Effector memory CD4-positive, alpha-beta T cell (primary cell): ENCODE measurements around the gene RFX1.
"Not testable (repeated sequence)": the region's sequence is repeated elsewhere in the genome, so short reads cannot be mapped to it uniquely, and the experiment has no call there.

Source experiments
- DNase-seq, 3 donors: peaks; one replicate each; pipeline ENCODE4 v3.0.0-alpha.2; 2020
- H3K27ac ChIP-seq: 2 replicates; pipeline ENCODE4 v1.7.0; 2013; ENCODE audit warnings: mild to moderate bottlenecking, low read length, moderate library complexity; ENCODE audit not compliant: insufficient read depth, poor library complexity, severe bottlenecking
- H3K27me3 ChIP-seq: replicated peaks from 2 replicates; pipeline ENCODE4 v1.7.0; 2013; ENCODE audit warnings: mild to moderate bottlenecking, low read length; ENCODE audit not compliant: insufficient read depth, control insufficient read depth, poor library complexity, severe bottlenecking
- H3K36me3 ChIP-seq: 2 replicates; pipeline ENCODE4 v1.7.0; 2013; ENCODE audit warnings: mild to moderate bottlenecking, low read length, moderate library complexity; ENCODE audit not compliant: control insufficient read depth, insufficient read depth
- H3K4me1 ChIP-seq: 2 replicates; pipeline ENCODE4 v1.7.0; 2013; ENCODE audit warnings: low read length, mild to moderate bottlenecking; ENCODE audit not compliant: control insufficient read depth, insufficient read depth, poor library complexity, severe bottlenecking
- H3K4me3 ChIP-seq: 2 replicates; pipeline ENCODE4 v1.7.0; 2013; ENCODE audit warnings: low read length, low read depth, mild to moderate bottlenecking; ENCODE audit not compliant: insufficient read depth, poor library complexity, severe bottlenecking
- H3K9me3 ChIP-seq: 2 replicates; pipeline ENCODE4 v1.7.0; 2013; ENCODE audit warnings: mild to moderate bottlenecking, low read length, moderate library complexity; ENCODE audit not compliant: control insufficient read depth

Gene RFX1

DNA sequence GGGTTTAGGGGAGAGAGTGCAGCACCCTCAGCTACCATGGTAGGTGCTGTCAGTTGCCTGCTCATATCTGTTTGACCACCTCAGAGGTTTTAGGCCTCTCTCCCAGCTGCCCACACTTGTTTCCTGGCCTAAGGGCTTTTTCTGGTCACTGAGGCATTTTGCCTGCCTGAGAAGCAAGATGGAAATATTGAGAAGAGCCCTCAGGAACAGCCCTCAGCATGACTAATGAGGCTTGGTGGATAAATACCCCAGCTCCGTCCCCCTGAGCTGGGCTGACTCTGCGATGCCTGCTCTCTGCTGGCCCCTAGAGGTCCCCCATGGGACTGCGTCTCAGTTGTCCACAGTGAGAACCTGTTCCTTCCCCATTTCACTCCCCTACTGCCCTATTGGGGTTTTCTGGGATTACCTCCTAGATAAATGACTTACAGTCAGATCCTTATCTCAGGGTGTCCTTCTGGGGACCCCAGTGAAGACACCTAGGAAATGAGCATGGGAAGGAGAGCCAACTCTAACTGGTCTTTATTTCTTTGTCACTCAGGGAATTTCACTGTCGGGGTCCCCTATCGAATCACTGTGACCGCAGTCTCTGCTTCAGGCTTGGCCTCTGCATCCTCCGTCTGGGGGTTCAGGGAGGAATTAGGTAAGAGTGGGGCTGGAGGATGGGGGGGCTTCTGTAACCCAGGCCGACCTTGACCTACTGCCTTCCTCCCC, 42.5 kb upstream of the RFX1 start:
- Histone ChIP-seq H3K4me3 (no peak overlapping the region), H3K27ac (peak overlapping the region; percentile 5), H3K36me3 (peaks cover 71% of the 10 kb centered on the region), H3K9me3 (no peaks in the 10 kb centered on the region), H3K4me1 (no peaks in the 10 kb centered on the region), H3K27me3 (no peaks in the 10 kb centered on the region)
- DNase-seq: peak; percentile 49 to 57 (median 52)

DNA sequence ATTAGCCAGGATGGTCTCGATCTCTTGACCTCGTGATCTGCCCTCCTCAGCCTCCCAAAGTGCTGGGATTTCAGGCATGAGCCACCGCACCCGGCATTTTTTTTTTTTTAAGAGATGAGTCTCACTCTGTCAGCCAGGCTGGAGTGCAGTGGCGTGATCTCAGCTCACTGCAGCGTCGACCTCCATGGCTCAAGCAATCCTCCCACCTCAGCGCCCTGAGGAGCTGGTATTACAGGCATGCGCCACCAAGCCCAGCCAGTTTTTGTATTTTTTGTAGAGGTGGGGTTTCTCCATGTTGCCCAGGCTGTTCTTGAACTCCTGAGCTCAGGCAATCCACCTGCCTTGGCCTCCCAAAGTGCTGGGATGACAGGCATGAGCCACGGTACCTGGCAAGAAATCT, 41.7 kb upstream of the RFX1 start:
- not testable (repeated sequence) for H3K4me1 ChIP-seq, DNase-seq, H3K9me3 ChIP-seq, H3K4me3 ChIP-seq, H3K27ac ChIP-seq, H3K27me3 ChIP-seq
- peaks cover 70% of the 10 kb centered on the region for H3K36me3 ChIP-seq

DNA sequence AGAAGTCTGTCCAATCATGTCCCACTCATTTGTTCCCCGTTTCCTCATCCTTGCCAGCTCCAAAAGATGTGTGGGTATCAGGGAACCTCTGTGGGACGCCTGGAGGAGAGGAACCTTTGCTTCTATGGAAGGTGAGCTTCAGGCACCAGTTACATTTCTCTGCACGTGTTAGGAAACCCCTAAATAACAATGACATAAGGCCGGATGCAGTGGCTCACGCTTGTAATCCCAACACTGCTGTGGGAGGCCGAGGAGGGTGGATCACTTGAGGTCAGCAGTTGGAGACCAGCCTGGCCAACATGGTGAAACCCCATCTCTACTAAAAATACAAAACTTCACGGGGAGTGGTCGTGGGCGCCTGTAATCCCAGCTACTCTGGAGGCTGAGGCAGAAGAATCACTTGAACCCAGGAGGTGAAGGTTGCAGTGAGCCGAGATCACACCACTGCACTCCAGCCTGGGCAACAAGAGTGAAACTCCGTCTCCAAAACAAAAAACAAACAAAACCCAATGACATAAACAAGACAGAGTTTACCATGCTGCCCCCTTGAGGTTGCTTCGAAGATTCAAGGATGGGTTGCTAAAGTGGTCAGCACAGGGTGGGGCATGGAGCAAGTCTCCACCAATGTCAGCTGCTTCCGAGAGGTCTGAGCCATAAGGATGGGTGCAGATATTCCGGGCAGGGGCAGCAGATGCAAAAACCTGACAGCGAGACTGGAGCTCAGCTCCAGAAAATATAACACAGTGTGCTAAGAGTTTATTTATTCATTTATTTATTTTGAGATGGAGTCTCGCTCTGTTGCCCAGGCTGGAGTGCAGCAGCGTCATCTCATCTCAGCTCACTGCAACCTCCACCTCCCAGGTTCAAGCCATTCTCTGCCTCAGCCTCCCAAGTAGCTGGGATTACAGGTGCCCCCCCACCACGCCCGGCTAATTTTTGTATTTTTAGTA, 36.8 kb upstream of the RFX1 start:
- not testable (repeated sequence) for H3K9me3 ChIP-seq, H3K4me3 ChIP-seq, H3K4me1 ChIP-seq, H3K27me3 ChIP-seq
- Histone ChIP-seq H3K36me3 (peaks cover 69% of the 10 kb centered on the region), H3K27ac (peak overlapping the region; percentile 62)
- DNase-seq: peak in 1 of 3 donors; percentile 29

DNA sequence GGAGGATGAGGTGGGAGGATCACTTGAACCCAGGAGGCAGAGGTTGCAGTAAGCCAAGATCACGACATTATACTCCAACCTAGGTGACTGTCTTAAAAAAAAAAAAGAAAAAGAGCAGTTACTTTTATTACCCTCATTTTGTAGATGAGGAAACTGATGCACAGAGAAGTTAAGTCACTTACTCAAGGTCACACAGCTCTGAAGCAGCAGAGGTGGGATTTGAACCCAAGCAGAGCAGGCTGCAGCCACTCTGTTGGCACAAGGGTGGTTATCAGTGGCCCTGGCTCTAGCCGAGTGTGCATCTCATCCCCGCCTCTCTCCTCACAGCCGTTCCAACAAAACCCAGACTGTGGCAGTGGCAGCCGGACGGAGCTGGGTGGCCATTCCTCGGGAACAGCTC, 33.1 kb upstream of the RFX1 start:
- Histone ChIP-seq H3K4me3 (no peak overlapping the region), H3K27ac (no peak overlapping the region), H3K9me3 (no peaks in the 10 kb centered on the region), H3K4me1 (peaks cover 3% of the 10 kb centered on the region), H3K27me3 (no peaks in the 10 kb centered on the region), H3K36me3 (peaks cover 60% of the 10 kb centered on the region)
- DNase-seq: no peak

DNA sequence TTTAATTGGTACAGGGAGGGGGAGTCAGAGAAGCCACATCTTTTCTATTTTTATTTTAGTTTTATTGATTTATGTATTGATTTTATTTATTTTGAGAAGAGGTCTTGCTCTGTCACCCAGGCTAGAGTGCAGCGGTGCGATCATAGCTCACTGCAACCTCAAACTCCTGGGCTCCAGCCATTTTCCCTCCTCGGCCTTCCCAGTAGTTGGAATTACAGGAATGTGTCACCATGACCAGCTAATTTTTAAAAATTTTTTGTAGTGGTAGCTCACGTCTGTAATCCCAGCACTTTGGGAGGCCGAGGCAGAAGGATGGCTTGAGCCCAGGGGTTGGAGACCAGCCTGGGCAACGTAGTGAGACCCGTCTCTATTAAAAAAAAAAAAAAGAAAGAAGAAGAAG, 29.6 kb upstream of the RFX1 start:
- no peak overlapping the region for H3K27ac ChIP-seq
- H3K4me3 ChIP-seq: no peak overlapping the region
- H3K4me1 ChIP-seq: peaks cover 13% of the 10 kb centered on the region
- H3K36me3 ChIP-seq: peaks cover 36% of the 10 kb centered on the region
- no peaks in the 10 kb centered on the region for H3K9me3 ChIP-seq
- H3K27me3 ChIP-seq: no peaks in the 10 kb centered on the region
- DNase-seq: no peak

DNA sequence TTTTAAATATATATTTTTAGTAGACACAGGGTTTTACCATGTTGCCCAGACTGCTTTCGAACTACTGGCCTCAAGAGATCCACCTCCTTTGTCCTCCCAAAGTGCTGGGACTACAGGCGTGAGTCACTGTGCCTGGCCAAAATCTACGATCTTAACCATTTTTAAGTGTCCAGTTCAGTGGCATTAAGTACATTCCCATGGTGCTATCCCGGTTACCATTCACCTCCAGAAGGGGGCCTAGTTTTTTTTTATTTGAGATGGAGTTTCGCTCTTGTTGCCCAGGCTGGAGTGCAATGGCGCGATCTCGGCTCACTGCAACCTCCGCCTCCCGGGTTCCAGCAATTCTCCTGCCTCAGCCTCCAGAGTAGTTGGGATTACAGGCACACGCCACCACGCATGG, 29.0 kb upstream of the RFX1 start:
- Histone ChIP-seq H3K36me3 (peaks cover 31% of the 10 kb centered on the region), H3K4me1 (peaks cover 15% of the 10 kb centered on the region)
- not testable (repeated sequence) for DNase-seq, H3K9me3 ChIP-seq, H3K27me3 ChIP-seq, H3K4me3 ChIP-seq, H3K27ac ChIP-seq

DNA sequence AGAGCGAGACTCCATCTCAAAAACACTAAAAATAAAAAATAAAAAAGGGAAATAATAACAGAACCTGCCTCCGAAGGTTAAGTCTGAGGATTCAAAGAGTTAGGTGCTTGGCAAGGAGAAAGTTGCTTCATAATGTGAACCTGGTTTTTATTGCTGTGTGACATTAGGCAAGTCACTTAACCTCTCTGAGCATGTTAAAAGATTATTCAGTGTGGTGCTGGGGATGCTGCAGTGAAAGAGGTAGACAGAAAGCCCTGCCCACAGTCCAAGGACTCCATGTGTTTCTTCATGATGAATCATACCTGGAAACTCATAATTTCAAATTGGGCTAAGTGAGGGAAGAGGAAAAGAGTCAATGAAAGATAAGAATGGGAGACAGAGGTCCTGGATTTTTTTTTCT, 27.8 kb upstream of the RFX1 start:
- Histone ChIP-seq H3K27me3 (no peaks in the 10 kb centered on the region), H3K36me3 (peaks cover 19% of the 10 kb centered on the region), H3K4me3 (no peak overlapping the region), H3K4me1 (peaks cover 15% of the 10 kb centered on the region), H3K27ac (no peak overlapping the region), H3K9me3 (no peaks in the 10 kb centered on the region)
- DNase-seq: no peak

DNA sequence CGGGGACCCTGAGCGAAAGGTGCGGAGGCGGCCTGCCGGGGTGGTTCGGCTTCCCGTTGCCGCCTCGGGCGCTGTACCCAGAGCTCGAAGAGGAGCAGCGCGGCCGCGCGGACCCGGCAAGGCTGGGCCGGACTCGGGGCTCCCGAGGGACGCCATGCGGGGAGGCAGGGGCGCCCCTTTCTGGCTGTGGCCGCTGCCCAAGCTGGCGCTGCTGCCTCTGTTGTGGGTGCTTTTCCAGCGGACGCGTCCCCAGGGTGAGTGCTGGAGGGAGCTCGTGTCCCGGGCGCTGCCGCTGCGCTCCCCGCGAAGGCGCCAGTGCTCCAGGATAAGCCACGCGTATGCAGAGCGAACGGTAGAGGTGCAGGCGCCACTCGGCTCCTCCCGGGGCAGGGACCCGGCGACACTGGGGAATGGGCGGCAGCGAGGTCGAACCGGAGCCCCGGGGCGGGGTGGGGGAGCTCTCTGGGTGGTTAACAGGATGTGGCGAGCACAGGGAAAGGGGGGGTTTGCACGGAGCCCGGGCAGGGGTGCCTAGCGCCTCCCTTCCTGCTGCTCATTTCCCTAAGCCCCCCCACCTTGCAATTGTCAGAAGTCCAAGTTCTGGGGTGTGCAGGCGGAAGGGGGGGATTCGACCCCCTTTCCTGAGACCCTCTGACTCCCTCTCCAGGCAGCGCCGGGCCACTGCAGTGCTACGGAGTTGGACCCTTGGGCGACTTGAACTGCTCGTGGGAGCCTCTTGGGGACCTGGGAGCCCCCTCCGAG, 25.8 kb upstream of the RFX1 start, which contains the start of gene IL27RA:
Gene IL27RA, plus strand, starts transcription at position 44 of the 762 bp plus-strand sequence. Its CDS starts 111 bp downstream, at position 155.
- peak; percentile 61 to 71 (median 66) for DNase-seq
- H3K9me3 ChIP-seq: no peaks in the 10 kb centered on the region
- H3K27ac ChIP-seq: peak within 1 kb of the TSS; percentile 96
- H3K4me3 ChIP-seq: peak within 1 kb of the TSS; percentile 69
- H3K27me3 ChIP-seq: no peaks in the 10 kb centered on the region
- H3K36me3 ChIP-seq: peaks cover 6% of the 10 kb centered on the region
- peaks cover 15% of the 10 kb centered on the region for H3K4me1 ChIP-seq

DNA sequence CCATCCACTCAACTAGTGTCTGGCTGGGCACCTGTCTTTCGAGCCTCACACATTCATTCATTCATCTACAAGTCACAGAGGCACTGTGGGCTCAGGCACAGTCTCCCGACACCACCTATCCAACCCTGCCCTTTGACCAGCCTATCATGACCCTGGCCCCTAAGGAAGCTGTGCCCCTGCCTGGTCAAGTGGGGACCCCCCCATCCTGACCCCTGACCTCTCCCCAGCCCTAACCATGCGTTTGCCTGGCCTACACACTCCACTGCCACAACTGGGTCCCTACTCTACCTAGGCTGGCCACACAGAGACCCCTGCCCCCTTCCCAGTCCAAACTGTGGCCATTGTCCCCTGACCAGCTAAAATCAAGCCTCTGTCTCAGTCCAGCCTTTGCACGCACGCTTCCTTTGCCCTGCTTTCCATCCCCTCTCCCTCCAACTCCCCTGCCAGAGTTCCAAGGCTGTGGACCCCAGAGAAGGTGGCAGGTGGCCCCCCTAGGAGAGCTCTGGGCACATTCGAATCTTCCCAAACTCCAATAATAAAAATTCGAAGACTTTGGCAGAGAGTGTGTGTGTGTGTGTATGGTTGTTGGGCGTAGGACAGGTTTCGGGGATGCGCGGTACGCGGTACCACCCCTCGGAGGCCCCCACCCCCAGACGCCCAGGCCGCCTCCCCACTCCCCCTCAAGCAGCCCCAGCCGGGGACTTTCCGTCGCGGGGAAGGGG, 25.0 kb upstream of the RFX1 start:
- Histone ChIP-seq H3K27me3 (no peaks in the 10 kb centered on the region), H3K9me3 (no peaks in the 10 kb centered on the region), H3K4me1 (peaks cover 13% of the 10 kb centered on the region), H3K4me3 (peak overlapping the region; percentile 69), H3K27ac (peak overlapping the region; percentile 96), H3K36me3 (peaks cover 1% of the 10 kb centered on the region)
- peak; percentile 63 to 69 (median 65) for DNase-seq
